ENCODE measurements around the gene CLRN1.

The CLRN1 gene

GRCh38 chr3:150975992-150976368, 3.5 kb upstream of the CLRN1 start:
- no peak for DNase-seq (ENCODE audit: low read depth)

- no peak for DNase-seq (ENCODE audit: low read depth)
These were observed 2.8 kb upstream of the CLRN1 start for GRCh38 chr3:150975086-150975991.

- no peak for DNase-seq (ENCODE audit: low read depth)
These were observed 1.7 kb downstream of the CLRN1 start for GRCh38 chr3:150970665-150971324.

GRCh38 chr3:150968341-150969035, 4.0 kb downstream of the CLRN1 start:
- no peak for DNase-seq (ENCODE audit: low read depth)

- DNase-seq (ENCODE audit: low read depth) = no peak
These were observed 7.1 kb downstream of the CLRN1 start for GRCh38 chr3:150965436-150965835.

GRCh38 chr3:150961949-150962348, 10.6 kb downstream of the CLRN1 start:
- DNase-seq (ENCODE audit: low read depth) = no peak

GRCh38 chr3:150960708-150961684, 11.5 kb downstream of the CLRN1 start:
- no peak for DNase-seq (ENCODE audit: low read depth)

- DNase-seq (ENCODE audit: low read depth) = no peak
These were observed 13.8 kb downstream of the CLRN1 start for GRCh38 chr3:150958683-150959082.

GRCh38 chr3:150956376-150956775, 16.2 kb downstream of the CLRN1 start:
- no peak for DNase-seq (ENCODE audit: low read depth)

- DNase-seq (ENCODE audit: low read depth) = no peak
These were observed 20.6 kb downstream of the CLRN1 start for GRCh38 chr3:150951923-150952322.

GRCh38 chr3:150945226-150946032, 27.1 kb downstream of the CLRN1 start:
- DNase-seq (ENCODE audit: low read depth) = no peak

- DNase-seq (ENCODE audit: low read depth) = no peak
These were observed 30.3 kb downstream of the CLRN1 start for GRCh38 chr3:150942221-150942620.

- no peak for DNase-seq (ENCODE audit: low read depth)
These were observed 35.8 kb downstream of the CLRN1 start for GRCh38 chr3:150936693-150937092.

GRCh38 chr3:150933473-150933995, 39.0 kb downstream of the CLRN1 start:
- DNase-seq (ENCODE audit: low read depth) = no peak

- DNase-seq (ENCODE audit: low read depth) = no peak
These were observed 40.8 kb downstream of the CLRN1 start for GRCh38 chr3:150931745-150932144.

GRCh38 chr3:150930839-150931238, 41.7 kb downstream of the CLRN1 start:
- no peak for DNase-seq (ENCODE audit: low read depth)

- DNase-seq (ENCODE audit: low read depth) = no peak
These were observed 44.3 kb downstream of the CLRN1 start for GRCh38 chr3:150928234-150928633.

- no peak for DNase-seq (ENCODE audit: low read depth)
These were observed 46.2 kb downstream of the CLRN1 start for GRCh38 chr3:150926328-150926727.

- peak; percentile 16 for DNase-seq (ENCODE audit: low read depth)
These were observed 46.8 kb downstream of the CLRN1 start for GRCh38 chr3:150925751-150926201.

- no peak for DNase-seq (ENCODE audit: low read depth)
These were observed 49.9 kb downstream of the CLRN1 start for GRCh38 chr3:150922611-150923010.

All from stimulated activated CD8-positive, alpha-beta memory T cell treated with anti-CD3 and anti-CD28 coated beads, Interleukin-15, amount 100 ng/mL, for 24 hours (primary cell).